MM.1S (cell line): ENCODE data around the gene ATOSA.

Source experiments
- DNase-seq: peaks from one replicate; pipeline ENCODE4 v3.0.0-alpha.2; 2015
- H2AFZ ChIP-seq: fragments of 300-600 bp; sonication (generic); 2 replicates; pipeline ENCODE4 v1.6.0; 2016; ENCODE audit warnings: antibody characterized with exemption, low read length
- H3F3A ChIP-seq: fragments of 300-600 bp; sonication (generic); 2 replicates; pipeline ENCODE4 v1.6.1; 2016; ENCODE audit warnings: mild to moderate bottlenecking, antibody characterized with exemption, low read length, moderate library complexity, mixed read lengths; ENCODE audit not compliant: insufficient read depth
- H3K27ac ChIP-seq: fragments of 300-600 bp; sonication (generic); 2 replicates; pipeline ENCODE4 v1.5.1; 2016; ENCODE audit warnings: mild to moderate bottlenecking, low read length
- H3K27me3 ChIP-seq: fragments of 300-600 bp; sonication (generic); replicated peaks from 2 replicates; pipeline ENCODE4 v1.6.0; 2016; ENCODE audit warnings: low read length; ENCODE audit not compliant: insufficient read depth
- H3K36me3 ChIP-seq: fragments of 300-600 bp; sonication (generic); replicated peaks from 2 replicates; pipeline ENCODE4 v1.6.1; 2016; ENCODE audit warnings: mild to moderate bottlenecking, low read length, mixed read lengths; ENCODE audit not compliant: insufficient read depth
- H3K4me1 ChIP-seq: fragments of 300-600 bp; sonication (generic); 2 replicates; pipeline ENCODE4 v1.6.1; 2016; ENCODE audit warnings: low read length, mixed read lengths
- H3K4me2 ChIP-seq: fragments of 300-600 bp; sonication (generic); 2 replicates; pipeline ENCODE4 v1.6.0; 2016; ENCODE audit warnings: low read depth, low read length
- H3K4me3 ChIP-seq: fragments of 300-600 bp; sonication (generic); 2 replicates; pipeline ENCODE4 v1.5.1; 2016; ENCODE audit warnings: low read length, mixed read lengths
- H3K79me2 ChIP-seq: fragments of 300-600 bp; sonication (generic); 2 replicates; pipeline ENCODE4 v1.6.1; 2016; ENCODE audit warnings: mixed run types, low read length, mixed read lengths
- H3K9ac ChIP-seq: fragments of 300-600 bp; sonication (generic); 2 replicates; pipeline ENCODE4 v1.6.1; 2016; ENCODE audit warnings: low read length, mixed read lengths
- H3K9me2 ChIP-seq: fragments of 300-600 bp; sonication (generic); replicated peaks from 2 replicates; pipeline ENCODE4 v1.6.1; 2016; ENCODE audit warnings: mild to moderate bottlenecking, low read length, mixed read lengths; ENCODE audit not compliant: insufficient read depth
- H3K9me3 ChIP-seq: fragments of 300-600 bp; sonication (generic); replicated peaks from 2 replicates; pipeline ENCODE4 v1.6.1; 2016; ENCODE audit warnings: mild to moderate bottlenecking, low read length, mixed read lengths; ENCODE audit not compliant: insufficient read depth
- H4K20me1 ChIP-seq: fragments of 300-600 bp; sonication (generic); 2 replicates; pipeline ENCODE4 v1.6.1; 2016; ENCODE audit warnings: mild to moderate bottlenecking, low read length, moderate library complexity, mixed read lengths; ENCODE audit not compliant: insufficient read depth
- EZH2 ChIP-seq: fragments of 300-600 bp; sonication (generic); optimal IDR thresholded peaks from 2 replicates; pipeline ENCODE3; 2017; ENCODE audit warnings: low read depth, mild to moderate bottlenecking, antibody characterized with exemption, low read length, mixed read lengths
- EZH2phosphoT487 ChIP-seq: fragments of 300-600 bp; sonication (generic); IDR thresholded peaks from 2 replicates; pipeline ENCODE4 v1.6.1; 2018; ENCODE audit warnings: antibody characterized with exemption, low read length
- TF ChIP-seq, protein P1 (sequence below): fragments of 300-600 bp; sonication (generic); IDR thresholded peaks from 2 replicates; pipeline ENCODE4 v1.5.1; 2016; ENCODE audit warnings: antibody characterized with exemption, low read length, mixed read lengths

Gene ATOSA

DNA sequence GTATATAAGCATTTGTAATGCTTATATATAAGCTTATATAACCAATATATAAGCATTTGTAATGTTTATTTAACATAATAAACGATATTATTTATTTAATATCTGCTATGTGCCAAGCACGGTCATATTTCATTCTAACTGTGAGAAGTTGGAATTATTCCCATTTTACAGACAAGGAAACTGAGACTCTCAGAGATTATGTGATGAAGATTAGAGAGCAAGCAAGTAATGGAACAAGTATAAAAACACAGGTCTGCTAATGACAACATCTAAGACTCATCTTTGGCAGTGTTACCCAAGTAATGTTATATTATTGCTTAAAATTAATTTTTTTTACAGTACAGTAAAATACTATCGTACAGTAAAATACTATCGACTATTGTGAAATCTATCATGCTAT lies 4.4 kb downstream of the ATOSA start:
- Histone ChIP-seq H3K79me2 (peaks cover 88% of the 10 kb centered on the region), H3K4me1 (peaks cover 41% of the 10 kb centered on the region)

DNA sequence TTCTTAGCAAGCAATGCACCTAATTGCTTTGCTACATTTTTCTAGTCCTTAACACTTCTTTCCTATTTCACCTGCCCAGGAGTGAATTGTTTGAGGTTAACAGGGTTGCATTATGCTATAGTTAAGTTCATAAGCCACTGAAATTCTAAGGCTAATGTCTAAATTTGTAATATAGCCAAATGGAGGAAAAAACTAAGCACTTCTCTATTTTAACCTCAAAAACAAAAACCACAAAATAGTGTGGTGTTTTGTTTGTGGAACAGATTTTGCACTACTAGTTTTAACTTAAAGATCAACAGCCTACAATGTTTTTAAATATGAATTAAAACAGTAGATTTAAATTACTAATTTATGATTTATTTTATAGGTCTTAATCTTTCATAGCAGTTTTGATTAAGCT lies 5.5 kb downstream of the ATOSA start:
- TF ChIP-seq, protein P1, sequence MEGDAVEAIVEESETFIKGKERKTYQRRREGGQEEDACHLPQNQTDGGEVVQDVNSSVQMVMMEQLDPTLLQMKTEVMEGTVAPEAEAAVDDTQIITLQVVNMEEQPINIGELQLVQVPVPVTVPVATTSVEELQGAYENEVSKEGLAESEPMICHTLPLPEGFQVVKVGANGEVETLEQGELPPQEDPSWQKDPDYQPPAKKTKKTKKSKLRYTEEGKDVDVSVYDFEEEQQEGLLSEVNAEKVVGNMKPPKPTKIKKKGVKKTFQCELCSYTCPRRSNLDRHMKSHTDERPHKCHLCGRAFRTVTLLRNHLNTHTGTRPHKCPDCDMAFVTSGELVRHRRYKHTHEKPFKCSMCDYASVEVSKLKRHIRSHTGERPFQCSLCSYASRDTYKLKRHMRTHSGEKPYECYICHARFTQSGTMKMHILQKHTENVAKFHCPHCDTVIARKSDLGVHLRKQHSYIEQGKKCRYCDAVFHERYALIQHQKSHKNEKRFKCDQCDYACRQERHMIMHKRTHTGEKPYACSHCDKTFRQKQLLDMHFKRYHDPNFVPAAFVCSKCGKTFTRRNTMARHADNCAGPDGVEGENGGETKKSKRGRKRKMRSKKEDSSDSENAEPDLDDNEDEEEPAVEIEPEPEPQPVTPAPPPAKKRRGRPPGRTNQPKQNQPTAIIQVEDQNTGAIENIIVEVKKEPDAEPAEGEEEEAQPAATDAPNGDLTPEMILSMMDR, result no peak
- no peak for TF ChIP-seq EZH2phosphoT487
- no peak for TF ChIP-seq EZH2
- peak overlapping the region; percentile 46; the same call in 1 of the 2 replicates for H3K27ac ChIP-seq
- no peak overlapping the region for H2AFZ ChIP-seq
- H3K27me3 ChIP-seq, result no peaks in the 10 kb centered on the region
- H3K9ac ChIP-seq, result peak overlapping the region; percentile 24; the same call in 1 of the 2 replicates
- peak; percentile 39 for DNase-seq
- no peaks in the 10 kb centered on the region for H4K20me1 ChIP-seq
- peak overlapping the region; percentile 71 for H3K4me2 ChIP-seq
- peaks cover 92% of the 10 kb centered on the region for H3K79me2 ChIP-seq
- no peaks in the 10 kb centered on the region for H3K9me2 ChIP-seq
- H3K9me3 ChIP-seq, result no peaks in the 10 kb centered on the region
- peaks cover 17% of the 10 kb centered on the region for H3K36me3 ChIP-seq
- H3K4me3 ChIP-seq, result peak overlapping the region; percentile 25; the same call in 1 of the 2 replicates
- peaks cover 47% of the 10 kb centered on the region for H3K4me1 ChIP-seq
- peaks cover 64% of the 10 kb centered on the region for H3F3A ChIP-seq

More for the DNA sequence above, 4.4 kb downstream of the ATOSA start:
- Histone ChIP-seq H4K20me1 (no peaks in the 10 kb centered on the region), H3K27ac (no peak overlapping the region), H3K27me3 (no peaks in the 10 kb centered on the region), H3K9ac (no peak overlapping the region), H3F3A (peaks cover 63% of the 10 kb centered on the region), H2AFZ (no peak overlapping the region), H3K36me3 (peaks cover 12% of the 10 kb centered on the region; the same call in 1 of the 2 replicates), H3K9me2 (no peaks in the 10 kb centered on the region), H3K9me3 (no peaks in the 10 kb centered on the region), H3K4me3 (peak overlapping the region; percentile 23; the same call in 1 of the 2 replicates), H3K4me2 (peak overlapping the region; percentile 71)
- no peak for DNase-seq
- TF ChIP-seq EZH2, result no peak
- TF ChIP-seq, protein P1, result no peak
- TF ChIP-seq EZH2phosphoT487, result no peak

DNA sequence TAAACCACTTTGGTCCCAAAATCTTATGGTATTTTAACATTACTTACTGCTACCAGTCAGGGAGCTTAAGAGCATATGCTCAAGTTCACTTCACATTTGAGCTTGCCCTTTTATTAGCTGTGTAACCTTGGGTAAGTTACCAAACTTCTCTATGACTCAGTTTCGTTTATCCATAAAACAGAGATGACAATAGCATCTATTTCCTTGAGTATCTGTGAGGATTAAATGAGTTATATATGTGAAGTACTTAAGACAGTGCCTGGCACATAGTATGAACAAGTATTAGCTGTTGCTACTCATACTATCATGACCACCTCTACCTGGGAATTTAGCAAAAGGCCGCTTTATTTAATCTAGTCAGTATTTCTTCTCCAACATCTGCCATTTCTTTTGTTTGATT lies 5.9 kb downstream of the ATOSA start:
- Histone ChIP-seq H3K9me3 (no peaks in the 10 kb centered on the region), H3K79me2 (peaks cover 88% of the 10 kb centered on the region), H3K9me2 (no peaks in the 10 kb centered on the region), H3K27me3 (no peaks in the 10 kb centered on the region), H3K9ac (peak overlapping the region; percentile 24; the same call in 1 of the 2 replicates), H3F3A (peaks cover 61% of the 10 kb centered on the region), H3K36me3 (peaks cover 17% of the 10 kb centered on the region), H4K20me1 (no peaks in the 10 kb centered on the region), H3K4me1 (peaks cover 48% of the 10 kb centered on the region), H3K27ac (peak overlapping the region; percentile 46; the same call in 1 of the 2 replicates), H3K4me3 (peak overlapping the region; percentile 25; the same call in 1 of the 2 replicates), H3K4me2 (peak overlapping the region; percentile 71), H2AFZ (no peak overlapping the region)
- no peak for DNase-seq
- TF ChIP-seq EZH2, result no peak
- TF ChIP-seq EZH2phosphoT487, result no peak
- TF ChIP-seq, protein P1, result no peak
